ENCODE measurements around the gene GREM2.

GREM2 gene

DNA sequence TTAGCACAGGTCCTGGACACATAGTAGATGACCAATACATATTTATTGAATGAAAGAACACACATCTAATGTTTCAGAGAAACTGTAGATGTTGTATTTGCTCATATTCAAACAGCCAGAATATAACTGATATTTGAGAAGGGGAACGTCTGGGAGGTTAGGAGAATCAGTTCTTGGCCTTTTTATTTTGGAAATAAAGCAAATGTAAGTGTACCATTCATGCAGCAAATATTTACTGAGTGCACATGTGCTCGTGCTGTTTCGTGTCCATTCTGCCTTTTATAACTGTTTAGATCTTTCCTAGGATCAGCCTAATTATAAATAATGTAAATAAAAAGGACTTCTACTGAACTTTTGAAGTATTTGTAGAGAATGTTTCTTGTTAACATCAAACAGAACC, 103.8 kb downstream of the GREM2 start:
- TF ChIP-seq, protein P1, sequence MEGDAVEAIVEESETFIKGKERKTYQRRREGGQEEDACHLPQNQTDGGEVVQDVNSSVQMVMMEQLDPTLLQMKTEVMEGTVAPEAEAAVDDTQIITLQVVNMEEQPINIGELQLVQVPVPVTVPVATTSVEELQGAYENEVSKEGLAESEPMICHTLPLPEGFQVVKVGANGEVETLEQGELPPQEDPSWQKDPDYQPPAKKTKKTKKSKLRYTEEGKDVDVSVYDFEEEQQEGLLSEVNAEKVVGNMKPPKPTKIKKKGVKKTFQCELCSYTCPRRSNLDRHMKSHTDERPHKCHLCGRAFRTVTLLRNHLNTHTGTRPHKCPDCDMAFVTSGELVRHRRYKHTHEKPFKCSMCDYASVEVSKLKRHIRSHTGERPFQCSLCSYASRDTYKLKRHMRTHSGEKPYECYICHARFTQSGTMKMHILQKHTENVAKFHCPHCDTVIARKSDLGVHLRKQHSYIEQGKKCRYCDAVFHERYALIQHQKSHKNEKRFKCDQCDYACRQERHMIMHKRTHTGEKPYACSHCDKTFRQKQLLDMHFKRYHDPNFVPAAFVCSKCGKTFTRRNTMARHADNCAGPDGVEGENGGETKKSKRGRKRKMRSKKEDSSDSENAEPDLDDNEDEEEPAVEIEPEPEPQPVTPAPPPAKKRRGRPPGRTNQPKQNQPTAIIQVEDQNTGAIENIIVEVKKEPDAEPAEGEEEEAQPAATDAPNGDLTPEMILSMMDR (IDR thresholded peaks at IDR 0.05; ENCODE audit: borderline replicate concordance, insufficient read depth, low read depth, low read length): no peak
- no peak overlapping the region for H3K4me3 ChIP-seq (ENCODE audit: low read depth, low read length)

DNA sequence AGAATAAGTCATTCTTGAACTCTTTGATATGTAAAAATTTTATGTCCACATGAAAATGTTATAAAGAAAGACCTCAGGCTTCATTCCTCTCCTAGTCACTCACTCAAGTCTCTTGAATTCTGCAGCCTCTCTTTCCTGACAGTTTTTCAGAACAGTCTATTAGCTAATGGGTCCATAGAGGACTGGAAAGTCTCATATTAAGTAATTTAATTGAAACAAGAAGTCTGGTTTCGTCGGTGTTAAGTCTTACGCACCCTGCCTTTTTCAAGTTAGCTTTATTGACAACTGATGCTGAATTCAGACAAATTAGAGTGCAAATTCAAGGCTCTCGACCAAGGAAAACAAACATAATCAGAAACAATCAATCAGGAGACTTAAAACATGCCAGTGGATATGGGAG, 105.8 kb downstream of the GREM2 start:
- TF ChIP-seq, protein P1 (IDR thresholded peaks at IDR 0.05; ENCODE audit: borderline replicate concordance, insufficient read depth, low read depth, low read length): no peak
- no peak overlapping the region for H3K4me3 ChIP-seq (ENCODE audit: low read depth, low read length)

DNA sequence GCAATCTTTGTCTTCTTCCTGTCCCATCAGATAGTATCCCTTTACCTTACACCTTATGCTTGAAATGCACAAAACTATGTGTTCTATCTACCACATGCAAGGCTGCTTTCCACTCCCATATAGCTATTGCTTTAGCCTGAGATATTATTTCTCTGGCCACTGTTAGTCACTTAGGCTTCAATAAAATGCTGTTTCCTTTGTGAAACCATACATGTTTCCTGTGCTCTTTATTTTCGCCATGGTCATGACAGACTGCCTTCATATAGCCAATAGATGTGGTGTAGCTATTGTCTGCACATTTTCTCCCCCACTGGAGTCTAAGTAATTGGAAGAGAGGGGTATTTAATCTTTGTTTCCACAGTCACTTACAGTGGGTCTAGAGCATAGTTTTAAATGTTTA, 108.4 kb downstream of the GREM2 start:
- TF ChIP-seq, protein P1 (IDR thresholded peaks at IDR 0.05; ENCODE audit: borderline replicate concordance, insufficient read depth, low read depth, low read length): no peak
- H3K4me3 ChIP-seq (ENCODE audit: low read depth, low read length): no peak overlapping the region

DNA sequence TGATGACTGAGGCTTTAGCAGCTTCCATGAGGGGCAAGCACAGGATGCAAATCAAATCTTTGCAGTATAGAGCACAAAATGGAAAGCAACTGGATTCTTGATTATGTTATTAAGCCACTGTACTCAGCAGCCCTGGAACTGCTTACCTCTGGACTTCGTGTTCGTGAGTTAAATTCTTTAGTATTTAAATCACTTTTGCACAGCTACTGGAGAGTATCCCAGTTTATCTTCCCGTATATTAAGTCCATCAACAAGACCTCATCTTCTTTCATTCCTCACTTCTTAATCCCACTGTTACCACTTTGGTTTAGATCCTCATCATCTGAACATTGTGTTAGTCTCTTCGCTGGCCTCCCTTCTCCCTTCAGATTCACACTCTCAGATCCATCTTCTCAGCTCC, 108.9 kb downstream of the GREM2 start:
- no peak overlapping the region for H3K4me3 ChIP-seq (ENCODE audit: low read depth, low read length)
- TF ChIP-seq, protein P1 (IDR thresholded peaks at IDR 0.05; ENCODE audit: borderline replicate concordance, insufficient read depth, low read depth, low read length): no peak

DNA sequence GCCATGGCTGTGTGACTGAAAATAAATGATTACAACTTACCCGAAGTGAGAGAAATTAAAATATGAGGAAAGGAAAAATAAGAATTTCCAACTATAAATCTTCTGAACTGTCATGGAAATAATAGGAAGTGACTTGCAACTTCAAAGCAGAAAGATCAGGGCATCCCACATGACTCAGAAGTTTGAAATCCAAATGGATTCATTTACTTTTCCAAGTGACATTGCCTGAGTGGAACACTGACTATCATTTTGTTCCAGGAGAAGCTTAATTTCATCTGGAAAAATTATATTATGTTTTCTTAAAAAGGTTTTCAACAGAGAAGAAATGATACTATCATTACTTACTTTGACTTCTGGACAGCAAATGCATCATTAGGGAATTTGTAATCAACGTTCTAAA, 110.8 kb downstream of the GREM2 start:
- no peak overlapping the region for H3K4me3 ChIP-seq (ENCODE audit: low read depth, low read length)
- TF ChIP-seq, protein P1 (IDR thresholded peaks at IDR 0.05; ENCODE audit: borderline replicate concordance, insufficient read depth, low read depth, low read length): no peak

DNA sequence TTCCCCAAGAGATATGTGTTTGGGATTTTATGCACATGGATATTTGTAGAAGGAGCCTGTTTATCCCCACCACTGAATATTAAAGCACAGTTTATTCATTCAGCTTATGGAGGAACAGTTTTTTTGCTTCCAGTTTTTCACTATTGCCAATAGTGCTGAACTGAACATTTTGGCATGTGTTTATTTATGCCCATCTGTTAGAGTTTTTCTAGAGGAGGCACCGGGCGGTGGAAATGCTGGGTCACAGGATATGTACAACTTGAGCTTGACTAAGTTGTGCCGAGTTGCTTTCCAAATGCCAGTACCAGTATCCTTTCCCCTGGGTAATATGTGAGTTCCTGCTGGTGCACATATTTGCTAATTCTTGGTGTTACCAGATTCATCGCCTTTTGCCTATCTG, 111.3 kb downstream of the GREM2 start:
- TF ChIP-seq, protein P1 (IDR thresholded peaks at IDR 0.05; ENCODE audit: borderline replicate concordance, insufficient read depth, low read depth, low read length): no peak
- no peak overlapping the region for H3K4me3 ChIP-seq (ENCODE audit: low read depth, low read length)

DNA sequence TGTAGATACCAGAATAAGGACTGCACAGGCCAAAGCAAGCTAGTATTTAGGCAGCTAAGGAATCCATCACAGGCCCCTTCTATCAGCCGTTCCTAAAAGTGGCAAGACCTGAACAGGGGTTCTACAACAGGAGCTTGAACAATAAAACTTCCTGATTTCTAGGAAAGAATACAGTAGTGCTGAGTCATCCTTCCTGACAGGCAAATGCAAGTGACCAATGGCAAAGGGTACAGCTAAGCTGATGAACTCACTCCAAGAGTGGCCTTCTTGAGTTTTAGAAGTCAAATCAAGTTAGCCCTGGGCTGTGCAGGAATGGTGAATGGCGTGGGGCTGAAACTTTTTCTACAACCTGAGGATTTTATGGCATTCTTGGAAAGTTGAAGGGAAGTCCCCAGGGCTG, 112.9 kb downstream of the GREM2 start:
- no peak overlapping the region for H3K4me3 ChIP-seq (ENCODE audit: low read depth, low read length)
- TF ChIP-seq, protein P1 (IDR thresholded peaks at IDR 0.05; ENCODE audit: borderline replicate concordance, insufficient read depth, low read depth, low read length): no peak
